ENCODE results near the gene AGPAT3. TPM values are rescaled to one million over a fixed set of nuclear protein-coding genes. Genes with fewer than 3 reads are reported as not detected.

AGPAT3 gene
- total and polyA plus RNA-seq, 10 of the 15 experiments (the other 5 are each of a cell fraction or from before 2014, with no cell fraction given) = 1.2 to 110 (median 30.8) TPM

- TF ChIP-seq ASH2L (IDR thresholded peaks at IDR 0.05; ENCODE audit: borderline replicate concordance, low read depth) = peak; percentile 71; the same call in 1 of the 2 replicates
- peak; percentile 69 for TF ChIP-seq CREM (IDR thresholded peaks at IDR 0.05; ENCODE audit: low read depth)
- TF ChIP-seq ZNF207 (IDR thresholded peaks at IDR 0.05; ENCODE audit: borderline replicate concordance) = peak; percentile 70; the same call in 1 of the 2 replicates
- TF ChIP-seq, protein P1, sequence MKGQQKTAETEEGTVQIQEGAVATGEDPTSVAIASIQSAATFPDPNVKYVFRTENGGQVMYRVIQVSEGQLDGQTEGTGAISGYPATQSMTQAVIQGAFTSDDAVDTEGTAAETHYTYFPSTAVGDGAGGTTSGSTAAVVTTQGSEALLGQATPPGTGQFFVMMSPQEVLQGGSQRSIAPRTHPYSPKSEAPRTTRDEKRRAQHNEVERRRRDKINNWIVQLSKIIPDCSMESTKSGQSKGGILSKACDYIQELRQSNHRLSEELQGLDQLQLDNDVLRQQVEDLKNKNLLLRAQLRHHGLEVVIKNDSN (IDR thresholded peaks at IDR 0.05; ENCODE audit: borderline replicate concordance, extremely low read length, insufficient read depth, low read depth, low read length) = peak; percentile 82
- TF ChIP-seq CHD2 (IDR thresholded peaks at IDR 0.05; ENCODE audit: borderline replicate concordance, low read depth, low read length) = peak; percentile 42; the same call in 1 of the 2 replicates
- TF ChIP-seq KLF5 (IDR thresholded peaks at IDR 0.05; ENCODE audit: partially characterized antibody) = peak; percentile 38
- peak; percentile 96 for TF ChIP-seq NBN (IDR thresholded peaks at IDR 0.05)
- TF ChIP-seq YY1 (IDR thresholded peaks at IDR 0.05; ENCODE audit: low read depth, low read length) = peak; percentile 84
- TF ChIP-seq, protein P2, sequence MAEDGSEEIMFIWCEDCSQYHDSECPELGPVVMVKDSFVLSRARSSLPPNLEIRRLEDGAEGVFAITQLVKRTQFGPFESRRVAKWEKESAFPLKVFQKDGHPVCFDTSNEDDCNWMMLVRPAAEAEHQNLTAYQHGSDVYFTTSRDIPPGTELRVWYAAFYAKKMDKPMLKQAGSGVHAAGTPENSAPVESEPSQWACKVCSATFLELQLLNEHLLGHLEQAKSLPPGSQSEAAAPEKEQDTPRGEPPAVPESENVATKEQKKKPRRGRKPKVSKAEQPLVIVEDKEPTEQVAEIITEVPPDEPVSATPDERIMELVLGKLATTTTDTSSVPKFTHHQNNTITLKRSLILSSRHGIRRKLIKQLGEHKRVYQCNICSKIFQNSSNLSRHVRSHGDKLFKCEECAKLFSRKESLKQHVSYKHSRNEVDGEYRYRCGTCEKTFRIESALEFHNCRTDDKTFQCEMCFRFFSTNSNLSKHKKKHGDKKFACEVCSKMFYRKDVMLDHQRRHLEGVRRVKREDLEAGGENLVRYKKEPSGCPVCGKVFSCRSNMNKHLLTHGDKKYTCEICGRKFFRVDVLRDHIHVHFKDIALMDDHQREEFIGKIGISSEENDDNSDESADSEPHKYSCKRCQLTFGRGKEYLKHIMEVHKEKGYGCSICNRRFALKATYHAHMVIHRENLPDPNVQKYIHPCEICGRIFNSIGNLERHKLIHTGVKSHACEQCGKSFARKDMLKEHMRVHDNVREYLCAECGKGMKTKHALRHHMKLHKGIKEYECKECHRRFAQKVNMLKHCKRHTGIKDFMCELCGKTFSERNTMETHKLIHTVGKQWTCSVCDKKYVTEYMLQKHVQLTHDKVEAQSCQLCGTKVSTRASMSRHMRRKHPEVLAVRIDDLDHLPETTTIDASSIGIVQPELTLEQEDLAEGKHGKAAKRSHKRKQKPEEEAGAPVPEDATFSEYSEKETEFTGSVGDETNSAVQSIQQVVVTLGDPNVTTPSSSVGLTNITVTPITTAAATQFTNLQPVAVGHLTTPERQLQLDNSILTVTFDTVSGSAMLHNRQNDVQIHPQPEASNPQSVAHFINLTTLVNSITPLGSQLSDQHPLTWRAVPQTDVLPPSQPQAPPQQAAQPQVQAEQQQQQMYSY (CRISPR knock-in tag; IDR thresholded peaks at IDR 0.05) = no peak
- no peak for TF ChIP-seq CEBPB (IDR thresholded peaks at IDR 0.05; ENCODE audit: borderline replicate concordance in 1 of 2, low read depth in 2 of 2, low read length in 2 of 2)
- TF ChIP-seq PML (IDR thresholded peaks at IDR 0.05; ENCODE audit: low read length) = 0 out of 2 replicates have a peak, but pooled peaks have one; percentile 62
- 0 out of 2 replicates have a peak, but pooled peaks have one; percentile 50 for TF ChIP-seq CHD1 (IDR thresholded peaks at IDR 0.05; ENCODE audit: low read depth, low read length)
- TF ChIP-seq MTA3 (IDR thresholded peaks at IDR 0.05; ENCODE audit: borderline replicate concordance, low read length) = no peak
- TF ChIP-seq NR2F1 (conservative IDR thresholded peaks at IDR 0.05) = peak; percentile 99
- no peak for TF ChIP-seq YBX1 (IDR thresholded peaks at IDR 0.05)
- TF ChIP-seq, protein P3, sequence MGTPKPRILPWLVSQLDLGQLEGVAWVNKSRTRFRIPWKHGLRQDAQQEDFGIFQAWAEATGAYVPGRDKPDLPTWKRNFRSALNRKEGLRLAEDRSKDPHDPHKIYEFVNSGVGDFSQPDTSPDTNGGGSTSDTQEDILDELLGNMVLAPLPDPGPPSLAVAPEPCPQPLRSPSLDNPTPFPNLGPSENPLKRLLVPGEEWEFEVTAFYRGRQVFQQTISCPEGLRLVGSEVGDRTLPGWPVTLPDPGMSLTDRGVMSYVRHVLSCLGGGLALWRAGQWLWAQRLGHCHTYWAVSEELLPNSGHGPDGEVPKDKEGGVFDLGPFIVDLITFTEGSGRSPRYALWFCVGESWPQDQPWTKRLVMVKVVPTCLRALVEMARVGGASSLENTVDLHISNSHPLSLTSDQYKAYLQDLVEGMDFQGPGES (IDR thresholded peaks at IDR 0.05) = no peak
- peak; percentile 89 for TF ChIP-seq RELB (IDR thresholded peaks at IDR 0.05; ENCODE audit: low read depth)
- TF ChIP-seq ATF3 (IDR thresholded peaks at IDR 0.05; ENCODE audit: borderline replicate concordance, extremely low read depth, low read depth, low read length) = peak; percentile 67; the same call in 1 of the 2 replicates
- no peak for TF ChIP-seq SMAD5 (IDR thresholded peaks at IDR 0.05; ENCODE audit: low read depth)
- peak; percentile 9; the same call in 1 of the 2 replicates for TF ChIP-seq ZBTB33 (IDR thresholded peaks at IDR 0.05)
Measured at GRCh38 chr21:43938751-43939442, 73.9 kb downstream of the AGPAT3 start (continued).
